Progenitor cell of endocrine pancreas (in vitro differentiated cells): ENCODE measurements around the gene CAMLG. TPM values are rescaled to one million over a fixed set of nuclear protein-coding genes. Genes with fewer than 3 reads are reported as not detected.

ENCODE experiments used
- DNase-seq: peaks from one replicate; pipeline ENCODE4 v3.0.0; 2021; ENCODE audit warnings: low spot score; ENCODE audit not compliant: unreplicated experiment
- H3K27ac Mint-ChIP-seq: 2 replicates; pipeline ENCODE4 v1.8.0; 2021; ENCODE audit warnings: mild to moderate bottlenecking, moderate library complexity, mixed read lengths
- H3K27me3 Mint-ChIP-seq: 2 replicates; pipeline ENCODE4 v1.8.0; 2021; ENCODE audit warnings: mixed read lengths
- H3K36me3 Mint-ChIP-seq: 2 replicates; pipeline ENCODE4 v1.8.0; 2022; ENCODE audit warnings: mixed read lengths; ENCODE audit not compliant: insufficient read depth
- H3K4me1 Mint-ChIP-seq: 2 replicates; pipeline ENCODE4 v1.8.0; 2021; ENCODE audit warnings: low read depth, mixed read lengths
- H3K4me3 Mint-ChIP-seq: 2 replicates; pipeline ENCODE4 v1.8.0; 2021; ENCODE audit warnings: low read depth, mild to moderate bottlenecking, moderate library complexity, mixed read lengths
- H3K9me3 Mint-ChIP-seq: 2 replicates; pipeline ENCODE4 v1.8.0; 2021; ENCODE audit warnings: low read depth, mixed read lengths
- total RNA-seq: library from RNA; stranded (reverse); gene quantifications from 2 replicates; pipeline ENCODE4 v1.2.1, GENCODE V29; 2021
- TF ChIP-seq, protein P1 (sequence below): fragments of 200-600 bp; sonication (generic); IDR thresholded peaks from one replicate; pipeline ENCODE4 v1.5.0; 2021; ENCODE audit warnings: antibody characterized with exemption, mild to moderate bottlenecking; ENCODE audit not compliant: unreplicated experiment

CAMLG gene
- total RNA-seq, 1 donor from 2014 or later: 40.8 TPM

DNA sequence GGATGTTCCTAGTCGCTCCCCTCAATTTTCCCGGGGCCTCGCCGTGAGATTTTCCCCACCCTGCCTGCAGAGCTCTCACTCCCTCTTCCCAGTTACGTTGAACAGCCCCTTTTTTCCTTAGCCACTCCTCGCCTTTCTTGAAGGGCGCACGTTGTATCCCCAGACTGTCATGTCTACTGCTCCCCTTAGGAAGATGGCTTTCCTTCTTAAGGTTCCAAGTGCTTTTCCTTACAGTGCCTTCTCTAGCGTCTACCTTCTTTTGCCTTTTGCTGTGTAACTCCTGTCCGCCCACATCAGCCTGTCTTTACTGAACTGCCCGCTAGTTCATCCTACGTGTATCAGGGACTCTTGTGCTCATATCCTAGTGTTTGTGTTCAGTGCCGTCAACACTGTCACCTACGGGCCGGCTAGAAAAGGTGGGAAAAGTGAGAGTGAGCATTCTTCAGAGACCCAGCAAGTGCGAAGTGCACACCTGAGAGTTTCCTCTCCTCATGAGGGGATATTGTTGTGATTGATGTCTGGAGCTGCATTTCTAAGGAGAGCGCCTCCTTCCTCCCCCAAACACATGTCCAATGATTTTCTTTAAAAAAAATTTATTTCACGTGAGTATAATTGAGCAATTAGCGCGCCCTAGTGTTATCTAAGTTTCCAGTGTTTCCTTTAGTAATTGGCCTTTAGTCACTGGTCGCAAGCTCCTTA, 764 bp downstream of the CAMLG start:
- Mint-ChIP-seq H3K27me3 (no peaks in the 10 kb centered on the region), H3K27ac (peak overlapping the region; percentile 96), H3K4me3 (peak overlapping the region; percentile 98), H3K4me1 (peaks cover 12% of the 10 kb centered on the region), H3K36me3 (peaks cover 5% of the 10 kb centered on the region), H3K9me3 (no peaks in the 10 kb centered on the region)
- DNase-seq: no peak
- TF ChIP-seq, protein P1, sequence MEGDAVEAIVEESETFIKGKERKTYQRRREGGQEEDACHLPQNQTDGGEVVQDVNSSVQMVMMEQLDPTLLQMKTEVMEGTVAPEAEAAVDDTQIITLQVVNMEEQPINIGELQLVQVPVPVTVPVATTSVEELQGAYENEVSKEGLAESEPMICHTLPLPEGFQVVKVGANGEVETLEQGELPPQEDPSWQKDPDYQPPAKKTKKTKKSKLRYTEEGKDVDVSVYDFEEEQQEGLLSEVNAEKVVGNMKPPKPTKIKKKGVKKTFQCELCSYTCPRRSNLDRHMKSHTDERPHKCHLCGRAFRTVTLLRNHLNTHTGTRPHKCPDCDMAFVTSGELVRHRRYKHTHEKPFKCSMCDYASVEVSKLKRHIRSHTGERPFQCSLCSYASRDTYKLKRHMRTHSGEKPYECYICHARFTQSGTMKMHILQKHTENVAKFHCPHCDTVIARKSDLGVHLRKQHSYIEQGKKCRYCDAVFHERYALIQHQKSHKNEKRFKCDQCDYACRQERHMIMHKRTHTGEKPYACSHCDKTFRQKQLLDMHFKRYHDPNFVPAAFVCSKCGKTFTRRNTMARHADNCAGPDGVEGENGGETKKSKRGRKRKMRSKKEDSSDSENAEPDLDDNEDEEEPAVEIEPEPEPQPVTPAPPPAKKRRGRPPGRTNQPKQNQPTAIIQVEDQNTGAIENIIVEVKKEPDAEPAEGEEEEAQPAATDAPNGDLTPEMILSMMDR: peak; percentile 21

DNA sequence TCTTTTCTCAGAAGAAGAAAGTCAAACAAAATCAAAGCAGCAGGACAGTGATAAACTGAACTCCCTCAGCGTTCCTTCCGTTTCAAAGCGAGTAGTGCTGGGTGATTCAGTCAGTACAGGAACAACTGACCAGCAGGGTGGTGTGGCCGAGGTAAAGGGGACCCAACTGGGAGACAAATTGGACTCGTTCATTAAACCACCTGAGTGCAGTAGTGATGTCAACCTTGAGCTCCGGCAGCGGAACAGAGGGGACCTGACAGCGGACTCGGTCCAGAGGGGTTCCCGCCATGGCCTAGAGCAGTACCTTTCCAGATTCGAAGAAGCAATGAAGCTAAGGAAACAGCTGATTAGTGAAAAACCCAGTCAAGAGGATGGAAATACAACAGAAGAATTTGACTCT, 2.7 kb downstream of the CAMLG start:
- Mint-ChIP-seq H3K36me3 (peaks cover 7% of the 10 kb centered on the region), H3K4me3 (no peak overlapping the region), H3K27ac (peak overlapping the region; percentile 52), H3K27me3 (no peaks in the 10 kb centered on the region), H3K9me3 (no peaks in the 10 kb centered on the region), H3K4me1 (peaks cover 12% of the 10 kb centered on the region)
- TF ChIP-seq, protein P1: no peak
- DNase-seq: no peak

DNA sequence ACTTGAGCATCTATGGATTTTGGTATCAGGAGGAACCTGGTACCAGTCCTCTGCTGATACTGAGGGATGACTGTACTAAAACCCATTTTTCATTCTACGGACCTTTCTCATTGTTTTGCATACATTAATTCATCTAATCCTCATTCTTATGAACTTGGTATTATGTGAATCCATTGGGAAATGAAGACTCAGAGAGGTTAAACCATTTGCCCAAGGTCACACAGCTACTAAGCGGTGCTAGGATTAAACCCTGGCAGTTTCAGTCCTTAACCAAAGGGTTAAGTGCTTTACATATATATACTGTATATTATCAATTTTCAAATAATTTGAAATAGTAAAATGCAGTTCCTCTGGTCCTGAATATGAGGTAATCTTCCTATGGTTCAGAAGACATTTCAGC, 3.8 kb downstream of the CAMLG start:
- TF ChIP-seq, protein P1: no peak
- Mint-ChIP-seq H3K4me1 (peaks cover 12% of the 10 kb centered on the region), H3K9me3 (no peaks in the 10 kb centered on the region), H3K36me3 (peaks cover 7% of the 10 kb centered on the region), H3K27me3 (no peaks in the 10 kb centered on the region), H3K27ac (no peak overlapping the region), H3K4me3 (no peak overlapping the region)
- no peak for DNase-seq

DNA sequence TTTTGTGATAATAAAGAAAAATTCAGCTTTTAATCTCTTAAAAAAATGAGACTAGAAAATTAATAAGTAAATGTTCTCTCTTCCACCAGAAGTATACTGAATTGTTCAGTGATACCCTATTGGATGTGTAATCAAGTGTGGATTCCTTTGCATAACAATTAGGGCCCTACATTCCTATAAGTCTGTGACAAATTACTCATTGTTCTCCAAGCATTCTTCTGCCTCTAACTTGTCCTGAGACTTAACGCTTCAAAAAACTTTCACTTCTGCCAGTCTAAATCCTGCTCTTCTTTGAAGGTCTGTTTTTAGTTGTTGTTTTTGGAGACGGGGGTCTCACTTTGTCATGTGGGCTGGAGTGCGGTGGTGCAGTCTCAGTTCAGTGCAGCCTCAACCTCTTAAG, 11.1 kb downstream of the CAMLG start:
- Mint-ChIP-seq H3K4me3 (no peak overlapping the region), H3K27ac (peak overlapping the region; percentile 18), H3K9me3 (no peaks in the 10 kb centered on the region), H3K27me3 (no peaks in the 10 kb centered on the region), H3K36me3 (peaks cover 8% of the 10 kb centered on the region), H3K4me1 (peaks cover 2% of the 10 kb centered on the region)
- TF ChIP-seq, protein P1: no peak
- no peak for DNase-seq

DNA sequence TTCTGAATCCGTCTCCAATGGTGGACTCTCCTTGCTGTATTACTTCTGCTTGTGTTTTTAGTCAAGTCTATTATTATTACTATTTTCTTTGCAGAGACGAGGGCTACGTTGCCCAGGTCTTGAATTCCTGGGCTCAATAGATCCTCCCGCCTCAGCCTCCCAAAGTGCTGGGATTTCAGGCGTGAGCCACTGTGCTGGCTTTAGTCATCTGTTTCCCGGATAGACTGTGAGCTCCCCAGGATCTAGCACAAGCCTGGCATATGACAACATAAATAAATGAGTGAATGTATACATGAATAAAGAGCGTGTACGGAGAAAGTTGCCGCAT, 19.8 kb downstream of the CAMLG start:
- TF ChIP-seq, protein P1: no peak
- Mint-ChIP-seq H3K27me3 (peaks cover 12% of the 10 kb centered on the region), H3K36me3 (peaks cover 3% of the 10 kb centered on the region), H3K27ac (peak overlapping the region; percentile 98), H3K9me3 (no peaks in the 10 kb centered on the region), H3K4me3 (peak overlapping the region; percentile 98), H3K4me1 (peaks cover 17% of the 10 kb centered on the region)
- no peak for DNase-seq
